Neural cell (in vitro differentiated cells): ENCODE results near the gene KCNIP4. TPM values are rescaled to one million over a fixed set of nuclear protein-coding genes. Genes with fewer than 3 reads are reported as not detected.

Source experiments
- H2AFZ ChIP-seq: fragments of 200-600, 300-800 bp; sonication (generic), shearing (Covaris generic); 2 replicates; pipeline ENCODE4 v1.6.0; 2014; ENCODE audit warnings: low read depth, mild to moderate bottlenecking, antibody characterized with exemption, low read length, moderate library complexity
- H3F3A ChIP-seq: fragments of 200-600 bp; shearing (Covaris generic); 2 replicates; pipeline ENCODE4 v1.6.1; 2016; ENCODE audit warnings: mild to moderate bottlenecking, moderate library complexity, mixed read lengths, antibody characterized with exemption, low read length; ENCODE audit not compliant: insufficient read depth, poor library complexity, severe bottlenecking
- H3K27ac ChIP-seq: fragments of 200-600, 300-800 bp; sonication (generic), shearing (Covaris generic); 2 replicates; pipeline ENCODE4 v1.5.1; 2014; ENCODE audit warnings: mild to moderate bottlenecking, low read length, moderate library complexity
- H3K27me3 ChIP-seq: fragments of 300-800, 200-600 bp; sonication (generic), shearing (Covaris generic); 2 replicates; pipeline ENCODE4 v1.6.0; 2014; ENCODE audit warnings: mild to moderate bottlenecking, low read depth, low read length, moderate library complexity; ENCODE audit not compliant: insufficient read depth
- H3K36me3 ChIP-seq: fragments of 300-800, 200-600 bp; sonication (generic), shearing (Covaris generic); 2 replicates; pipeline ENCODE4 v1.5.1; 2014; ENCODE audit warnings: mild to moderate bottlenecking, antibody characterized with exemption, low read length, moderate library complexity; ENCODE audit not compliant: insufficient read depth
- H3K4me2 ChIP-seq: fragments of 300-800, 200-600 bp; sonication (generic), shearing (Covaris generic); 2 replicates; pipeline ENCODE4 v1.6.0; 2014; ENCODE audit warnings: mild to moderate bottlenecking, low read length
- H3K4me3 ChIP-seq: fragments of 300-800, 200-600 bp; sonication (generic), shearing (Covaris generic); 2 replicates; pipeline ENCODE4 v1.5.1; 2014; ENCODE audit warnings: mild to moderate bottlenecking, low read length, moderate library complexity
- H3K79me2 ChIP-seq: fragments of 200-600 bp; shearing (Covaris generic); replicated peaks from 2 replicates; pipeline ENCODE4 v1.6.0; 2014; ENCODE audit warnings: mild to moderate bottlenecking, low read length, moderate library complexity; ENCODE audit not compliant: insufficient read depth
- H3K9ac ChIP-seq: fragments of 300-800, 200-600 bp; sonication (generic), shearing (Covaris generic); 2 replicates; pipeline ENCODE4 v1.6.1; 2016; ENCODE audit warnings: mild to moderate bottlenecking, low read length, mixed read lengths
- H3K9me2 ChIP-seq: fragments of 200-600 bp; shearing (Covaris generic); 2 replicates; pipeline ENCODE4 v1.6.1; 2016; ENCODE audit warnings: mild to moderate bottlenecking, low read length, mixed read lengths; ENCODE audit not compliant: insufficient read depth
- H3K9me3 ChIP-seq: fragments of 200-600, 300-800 bp; sonication (generic), shearing (Covaris generic); 2 replicates; pipeline ENCODE4 v1.6.1; 2016; ENCODE audit warnings: mild to moderate bottlenecking, mixed run types, low read length, moderate library complexity, mixed read lengths
- H4K20me1 ChIP-seq: fragments of 200-600 bp; shearing (Covaris generic); 2 replicates; pipeline ENCODE4 v1.6.1; 2016; ENCODE audit warnings: mild to moderate bottlenecking, mixed run types; ENCODE audit not compliant: insufficient read depth
- CTCF ChIP-seq: fragments of 450-650 bp; IDR thresholded peaks from 2 replicates; pipeline ENCODE4 v1.5.1; 2014; ENCODE audit warnings: antibody characterized with exemption, mild to moderate bottlenecking, moderate library complexity; ENCODE audit not compliant: poor library complexity, severe bottlenecking
- EP300 ChIP-seq: fragments of 450-650 bp; conservative IDR thresholded peaks from 2 replicates; pipeline ENCODE4 v1.6.1; 2014; ENCODE audit warnings: antibody characterized with exemption, mild to moderate bottlenecking, moderate library complexity; ENCODE audit not compliant: poor library complexity, severe bottlenecking
- EZH2 ChIP-seq: fragments of 200-600, 300-800 bp; shearing (Covaris generic), sonication (generic); IDR thresholded peaks from 2 replicates; pipeline ENCODE4 v1.6.1; 2014; ENCODE audit warnings: antibody characterized with exemption, low read length, borderline replicate concordance, mild to moderate bottlenecking; ENCODE audit not compliant: insufficient read depth, poor library complexity, severe bottlenecking
- MXI1 ChIP-seq: fragments of 450-650 bp; conservative IDR thresholded peaks from 2 replicates; pipeline ENCODE4 v1.6.1; 2014; ENCODE audit warnings: antibody characterized with exemption, mild to moderate bottlenecking; ENCODE audit not compliant: poor library complexity, severe bottlenecking
- POLR2AphosphoS5 ChIP-seq: IDR thresholded peaks from 2 replicates; pipeline ENCODE4 v1.6.1; 2012
- RAD21 ChIP-seq: fragments of 450-650 bp; conservative IDR thresholded peaks from 2 replicates; pipeline ENCODE4 v1.6.1; 2014; ENCODE audit warnings: antibody characterized with exemption, mild to moderate bottlenecking, moderate library complexity
- SMC3 ChIP-seq: fragments of 450-650 bp; conservative IDR thresholded peaks from 2 replicates; pipeline ENCODE4 v1.6.1; 2014; ENCODE audit warnings: antibody characterized with exemption, mild to moderate bottlenecking, moderate library complexity; ENCODE audit not compliant: poor library complexity
- TAF1 ChIP-seq: IDR thresholded peaks from 2 replicates; pipeline ENCODE4 v1.6.1; 2012; ENCODE audit warnings: low read depth
- polyA plus RNA-seq: library from polyadenylated mRNA; depleted of rRNA; stranded (reverse); fragments of >200 nt; gene quantifications from 2 replicates; pipeline ENCODE4 v1.2.3, GENCODE V29; 2014
- TF ChIP-seq, protein P1 (sequence below): IDR thresholded peaks from 2 replicates; pipeline ENCODE4 v1.6.1; 2012; ENCODE audit warnings: borderline replicate concordance

Gene KCNIP4
- polyA plus RNA-seq, 1 donor from 2014 or later: 22.8 TPM

GRCh38 chr4:21790438-21791029 lies 158.0 kb downstream of the KCNIP4 start:
- Histone ChIP-seq H3K9me3 (no peaks in the 10 kb centered on the region), H3K27ac (no peak overlapping the region), H3K9ac (no peak overlapping the region), H3K9me2 (no peaks in the 10 kb centered on the region), H2AFZ (no peak overlapping the region), H3F3A (no peaks in the 10 kb centered on the region), H3K4me3 (no peak overlapping the region), H3K79me2 (no peaks in the 10 kb centered on the region), H4K20me1 (no peaks in the 10 kb centered on the region), H3K36me3 (no peaks in the 10 kb centered on the region), H3K4me2 (no peak overlapping the region), H3K27me3 (no peaks in the 10 kb centered on the region)
- TF ChIP-seq POLR2AphosphoS5: no peak
- peak; percentile 86 for TF ChIP-seq RAD21
- TF ChIP-seq, protein P1, sequence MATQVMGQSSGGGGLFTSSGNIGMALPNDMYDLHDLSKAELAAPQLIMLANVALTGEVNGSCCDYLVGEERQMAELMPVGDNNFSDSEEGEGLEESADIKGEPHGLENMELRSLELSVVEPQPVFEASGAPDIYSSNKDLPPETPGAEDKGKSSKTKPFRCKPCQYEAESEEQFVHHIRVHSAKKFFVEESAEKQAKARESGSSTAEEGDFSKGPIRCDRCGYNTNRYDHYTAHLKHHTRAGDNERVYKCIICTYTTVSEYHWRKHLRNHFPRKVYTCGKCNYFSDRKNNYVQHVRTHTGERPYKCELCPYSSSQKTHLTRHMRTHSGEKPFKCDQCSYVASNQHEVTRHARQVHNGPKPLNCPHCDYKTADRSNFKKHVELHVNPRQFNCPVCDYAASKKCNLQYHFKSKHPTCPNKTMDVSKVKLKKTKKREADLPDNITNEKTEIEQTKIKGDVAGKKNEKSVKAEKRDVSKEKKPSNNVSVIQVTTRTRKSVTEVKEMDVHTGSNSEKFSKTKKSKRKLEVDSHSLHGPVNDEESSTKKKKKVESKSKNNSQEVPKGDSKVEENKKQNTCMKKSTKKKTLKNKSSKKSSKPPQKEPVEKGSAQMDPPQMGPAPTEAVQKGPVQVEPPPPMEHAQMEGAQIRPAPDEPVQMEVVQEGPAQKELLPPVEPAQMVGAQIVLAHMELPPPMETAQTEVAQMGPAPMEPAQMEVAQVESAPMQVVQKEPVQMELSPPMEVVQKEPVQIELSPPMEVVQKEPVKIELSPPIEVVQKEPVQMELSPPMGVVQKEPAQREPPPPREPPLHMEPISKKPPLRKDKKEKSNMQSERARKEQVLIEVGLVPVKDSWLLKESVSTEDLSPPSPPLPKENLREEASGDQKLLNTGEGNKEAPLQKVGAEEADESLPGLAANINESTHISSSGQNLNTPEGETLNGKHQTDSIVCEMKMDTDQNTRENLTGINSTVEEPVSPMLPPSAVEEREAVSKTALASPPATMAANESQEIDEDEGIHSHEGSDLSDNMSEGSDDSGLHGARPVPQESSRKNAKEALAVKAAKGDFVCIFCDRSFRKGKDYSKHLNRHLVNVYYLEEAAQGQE: no peak
- no peak for TF ChIP-seq EZH2
- peak; percentile 90 for TF ChIP-seq SMC3
- TF ChIP-seq EP300: no peak
- TF ChIP-seq CTCF: peak; percentile 77
- no peak for TF ChIP-seq MXI1
- no peak for TF ChIP-seq TAF1

DNA sequence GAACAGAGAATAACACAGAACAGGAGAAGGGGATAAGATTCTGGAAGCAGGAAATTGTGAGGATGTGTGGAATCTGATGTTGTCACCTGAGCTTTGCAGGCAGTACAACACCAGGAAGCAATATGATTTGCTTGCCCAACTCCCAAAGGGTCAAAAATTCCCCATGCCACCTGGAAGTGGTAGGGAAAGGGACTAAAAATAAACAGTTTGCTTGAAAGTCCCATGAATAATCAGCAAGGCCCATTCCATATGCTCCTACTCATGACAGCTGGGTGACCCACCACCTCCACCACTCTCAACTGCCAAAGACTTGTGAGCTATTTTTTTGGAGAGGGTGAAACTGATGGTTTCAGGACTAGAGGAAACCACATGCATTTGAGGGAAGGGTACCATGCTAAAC lies 168.4 kb downstream of the KCNIP4 start:
- Histone ChIP-seq H3F3A (no peaks in the 10 kb centered on the region), H3K36me3 (no peaks in the 10 kb centered on the region), H3K79me2 (no peaks in the 10 kb centered on the region), H3K27me3 (no peaks in the 10 kb centered on the region), H4K20me1 (no peaks in the 10 kb centered on the region), H3K27ac (no peak overlapping the region), H2AFZ (no peak overlapping the region), H3K4me3 (no peak overlapping the region), H3K4me2 (no peak overlapping the region), H3K9ac (no peak overlapping the region), H3K9me3 (no peaks in the 10 kb centered on the region), H3K9me2 (no peaks in the 10 kb centered on the region)
- TF ChIP-seq EZH2 (no peak), EP300 (no peak), RAD21 (no peak), POLR2AphosphoS5 (no peak), SMC3 (no peak), CTCF (no peak)
- TF ChIP-seq, protein P1: no peak
